GM10266 (cell line): ENCODE data around the gene SCYL2.

Experiments used
- DNase-seq: peaks from one replicate; pipeline ENCODE4 v3.0.0; 2012; ENCODE audit errors: extremely low spot score
- CTCF ChIP-seq: IDR thresholded peaks from 2 replicates; pipeline ENCODE4 v1.5.1; 2012; ENCODE audit warnings: mild to moderate bottlenecking, low read depth; ENCODE audit not compliant: control insufficient read depth, insufficient read depth; ENCODE audit errors: missing control alignments

SCYL2 gene

GRCh38 chr12:100382338-100382737, 115.4 kb downstream of the SCYL2 start:
- DNase-seq: no peak
- TF ChIP-seq CTCF: no peak

GRCh38 chr12:100383586-100384558, 116.9 kb downstream of the SCYL2 start:
- no peak for DNase-seq
- no peak for TF ChIP-seq CTCF

- TF ChIP-seq CTCF: no peak
- DNase-seq: no peak
Measured at GRCh38 chr12:100384559-100384935, 117.6 kb downstream of the SCYL2 start.

GRCh38 chr12:100388382-100388781, 121.4 kb downstream of the SCYL2 start:
- DNase-seq: no peak
- no peak for TF ChIP-seq CTCF
